Muscle of arm (tissue), 14 donors: ENCODE measurements around the gene ZNF680. TPM values are rescaled to one million over a fixed set of nuclear protein-coding genes. Genes with fewer than 3 reads are reported as not detected.
"Not testable (repeated sequence)": the region's sequence is repeated elsewhere in the genome, so short reads cannot be mapped to it uniquely, and the experiment has no call there.

Source experiments
- DNase-seq: peaks from one replicate; pipeline ENCODE4 v3.0.0-alpha.2; 2013
- long read RNA-seq, 11 donors: transcript quantifications; one replicate each; lab custom pipeline, GENCODE V29; 2026
- polyA plus RNA-seq, 12 donors: library from polyadenylated mRNA; unstranded; fragments of 120-200 nt; gene quantifications; one replicate each; pipeline ENCODE4 v1.2.1, GENCODE V29; 2013; ENCODE audit not compliant: insufficient read length in 12 of 12

ZNF680 gene
- polyA plus RNA-seq: 10 to 100 TPM in 9 of 12 donors, 1 to 10 TPM in 2, not detected in 1; 4.6 to 15.2 (median 10.5) TPM
- long read RNA-seq, donor 1, partial matches to known transcripts: 19 of 24 reads
- long read RNA-seq, donor 1, other reads (novel, unspliced or antisense): 0 of 24 reads
- long read RNA-seq, donor 2, partial matches to known transcripts: 0 of 11 reads
- long read RNA-seq, donor 2, other reads (novel, unspliced or antisense): 0 of 11 reads
- long read RNA-seq, donor 3, partial matches to known transcripts: 0 of 2 reads
- long read RNA-seq, donor 3, other reads (novel, unspliced or antisense): 0 of 2 reads
- long read RNA-seq, donor 4, partial matches to known transcripts: 0 of 1 reads
- long read RNA-seq, donor 4, other reads (novel, unspliced or antisense): 0 of 1 reads
- long read RNA-seq, donor 5, partial matches to known transcripts: 12 of 15 reads
- long read RNA-seq, donor 5, other reads (novel, unspliced or antisense): 0 of 15 reads
- long read RNA-seq, donor 6, partial matches to known transcripts: 0 of 2 reads
- long read RNA-seq, donor 6, other reads (novel, unspliced or antisense): 0 of 2 reads
- long read RNA-seq, donor 7, partial matches to known transcripts: 13 of 14 reads
- long read RNA-seq, donor 7, other reads (novel, unspliced or antisense): 0 of 14 reads
- long read RNA-seq, donor 8, partial matches to known transcripts: 9 of 16 reads
- long read RNA-seq, donor 8, other reads (novel, unspliced or antisense): 0 of 16 reads
- long read RNA-seq, donor 9, partial matches to known transcripts: 0 of 2 reads
- long read RNA-seq, donor 9, other reads (novel, unspliced or antisense): 0 of 2 reads
- long read RNA-seq, donor 10, partial matches to known transcripts: 0 of 6 reads
- long read RNA-seq, donor 10, other reads (novel, unspliced or antisense): 0 of 6 reads
- long read RNA-seq, donor 11, partial matches to known transcripts: 0 of 3 reads
- long read RNA-seq, donor 11, other reads (novel, unspliced or antisense): 0 of 3 reads

DNA sequence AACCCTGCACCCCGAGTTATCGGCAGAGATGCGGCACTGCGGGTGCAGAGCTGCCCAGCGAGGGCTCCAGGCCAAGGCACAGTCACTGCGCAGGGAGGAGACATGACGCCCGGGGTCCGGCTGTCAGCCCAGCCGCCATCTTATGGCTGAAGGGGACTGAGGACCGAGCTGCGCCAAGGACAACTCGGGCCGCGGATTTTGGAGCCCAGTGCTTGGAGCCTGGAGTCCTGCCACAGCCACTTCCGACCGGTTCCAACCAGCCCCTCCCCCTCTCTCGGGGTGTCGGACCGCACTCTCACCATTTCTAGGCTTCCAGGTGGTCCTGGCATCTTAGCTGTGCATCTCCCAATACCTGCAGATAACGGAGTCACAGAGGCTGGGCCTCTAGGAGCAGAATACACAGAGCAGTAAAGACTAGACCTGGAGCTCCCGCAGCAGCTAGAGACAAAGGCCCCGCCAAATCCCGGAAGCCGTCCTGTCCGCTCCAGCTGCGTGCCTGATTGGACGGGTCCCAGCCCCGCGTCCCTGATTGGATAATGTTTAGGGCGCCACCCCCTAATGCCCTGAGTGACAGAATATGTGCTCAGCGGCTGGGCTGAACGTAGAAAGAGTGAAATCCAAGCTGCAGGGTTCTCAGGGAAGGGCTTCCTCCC lies at the start of gene ZNF680:
TSS of gene ZNF680 (minus strand) at position 446 of the 653 bp plus-strand sequence. CDS start at position 329, 117 bp downstream.
- peak; percentile 96 for DNase-seq

DNA sequence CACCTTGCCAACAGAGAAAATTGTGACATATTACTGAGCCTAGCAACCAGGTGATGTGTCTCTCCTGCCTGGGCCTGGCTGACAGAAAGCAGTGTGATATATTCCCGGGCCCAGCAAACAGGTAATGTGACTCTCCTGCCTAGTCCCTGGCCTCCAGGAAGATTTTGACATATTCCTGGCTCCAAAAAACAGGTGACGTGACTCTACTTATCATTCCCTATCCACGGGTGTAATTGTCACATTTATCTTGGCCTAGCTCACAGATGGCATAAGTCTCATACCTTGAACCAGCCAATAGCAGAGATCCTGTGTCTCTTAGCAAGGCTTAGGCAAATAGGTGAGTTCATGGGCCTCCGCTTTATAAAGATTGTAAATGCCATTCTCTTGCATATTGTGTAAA lies 49.6 kb upstream of the ZNF680 start:
- DNase-seq: no peak

DNA sequence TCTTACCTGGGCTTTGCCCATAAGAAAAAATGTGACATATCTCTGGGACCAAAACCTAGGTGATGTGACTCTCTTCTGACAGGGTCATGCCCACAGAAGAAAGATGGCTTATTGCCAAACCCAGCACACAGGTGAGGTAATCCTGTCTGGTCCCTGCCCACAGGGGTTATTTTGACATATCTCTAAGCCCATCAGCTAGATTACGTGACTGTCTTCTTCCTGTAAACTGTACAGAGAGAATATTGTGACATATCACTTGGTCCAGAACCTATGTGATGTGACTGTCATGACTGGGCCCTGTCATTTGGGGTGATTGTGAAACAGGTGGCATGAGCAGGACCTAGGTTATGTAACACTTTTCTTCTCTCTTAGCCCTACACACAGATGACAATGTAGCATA lies 48.8 kb upstream of the ZNF680 start:
- no peak for DNase-seq

DNA sequence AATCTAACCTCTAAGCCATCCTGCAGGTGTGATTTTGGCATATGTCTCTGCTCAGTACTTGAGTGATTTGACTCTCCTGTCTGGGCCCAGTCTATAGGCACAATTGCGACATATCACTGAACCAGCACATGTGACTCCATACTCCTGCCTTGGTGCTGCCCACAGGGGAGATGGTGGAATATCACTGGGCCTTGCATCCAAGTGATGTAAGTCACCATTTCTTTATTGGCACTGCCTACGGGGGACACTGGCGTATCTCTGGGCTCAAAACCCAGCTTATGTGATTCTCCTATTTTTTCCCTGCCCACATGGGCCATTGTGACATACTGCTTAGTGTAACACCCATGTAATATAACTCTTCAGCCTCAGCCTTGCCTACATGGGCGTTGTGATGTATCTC lies 48.1 kb upstream of the ZNF680 start:
- DNase-seq: no peak

DNA sequence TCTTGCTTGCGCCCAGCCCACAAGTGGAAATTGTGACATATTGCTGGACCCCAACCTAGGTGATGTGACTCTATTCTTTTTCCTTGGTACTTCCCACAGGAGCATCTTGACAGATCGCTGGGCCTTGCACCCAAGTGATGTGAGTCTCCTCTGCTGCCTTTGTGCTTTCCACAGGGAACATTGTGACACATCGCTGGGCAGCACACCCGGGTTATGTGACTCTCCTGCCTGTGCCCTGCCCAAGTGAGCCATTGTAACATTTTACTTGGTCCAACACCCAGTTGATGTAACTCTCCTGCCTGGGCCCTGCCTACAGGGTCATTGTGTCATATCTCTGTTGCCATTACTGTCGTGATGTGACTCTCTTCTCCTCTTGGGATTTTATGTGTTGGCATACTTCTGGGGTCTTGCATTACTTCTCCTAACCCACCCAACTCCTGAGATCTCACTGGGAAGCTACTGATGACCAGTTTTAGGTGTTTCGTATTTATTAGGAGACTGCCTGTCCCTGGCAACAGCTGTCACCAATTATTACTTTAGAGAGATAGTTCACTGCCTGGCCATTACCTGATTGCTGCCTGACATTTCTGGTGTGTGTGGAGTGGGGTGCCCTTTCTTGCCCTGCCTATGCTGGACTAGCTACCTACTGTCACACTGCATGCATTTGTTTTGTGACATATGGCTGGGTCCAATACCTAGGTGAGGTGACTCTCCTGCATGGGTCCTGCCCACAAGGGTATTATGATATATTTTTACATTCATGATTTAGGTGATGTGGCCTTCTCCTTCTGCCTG lies 45.4 kb upstream of the ZNF680 start:
- no peak for DNase-seq

DNA sequence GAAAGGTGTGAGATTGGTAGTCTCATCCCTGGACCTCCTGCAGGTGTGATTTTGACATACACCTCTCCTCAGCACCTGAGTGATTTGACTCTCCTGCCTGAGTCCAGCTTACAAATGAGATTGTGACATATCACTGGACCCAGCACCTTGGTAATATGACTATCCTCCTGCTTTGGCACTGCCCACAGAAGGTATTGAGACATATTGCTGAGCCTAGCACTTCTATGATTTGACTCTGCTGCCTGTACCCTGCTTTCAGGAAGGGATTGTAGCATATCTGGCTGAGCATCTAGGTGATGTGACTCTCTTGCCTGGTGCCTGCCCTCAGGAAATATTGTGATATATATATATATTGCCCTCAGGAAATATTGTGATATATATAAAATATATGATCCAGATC lies 43.5 kb upstream of the ZNF680 start:
- no peak for DNase-seq

DNA sequence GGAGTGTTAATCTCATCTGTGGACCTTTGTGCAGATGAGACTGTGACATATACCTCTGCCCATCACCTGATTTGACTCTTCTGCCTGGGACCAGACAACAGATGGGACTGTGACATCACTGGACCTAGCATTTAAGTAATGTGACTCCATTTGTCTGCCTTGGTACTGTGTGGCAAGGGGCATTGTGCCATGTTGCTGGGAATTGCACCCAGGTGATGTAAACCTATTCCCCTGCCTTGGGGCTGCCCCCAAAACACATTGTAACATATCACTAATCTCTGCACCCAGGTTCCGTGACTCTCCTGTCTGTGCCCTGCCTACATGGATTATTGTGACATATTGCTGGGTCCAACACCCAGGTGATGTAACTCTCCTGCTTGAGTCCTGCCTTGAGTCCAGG lies 40.4 kb upstream of the ZNF680 start:
- DNase-seq: no peak

DNA sequence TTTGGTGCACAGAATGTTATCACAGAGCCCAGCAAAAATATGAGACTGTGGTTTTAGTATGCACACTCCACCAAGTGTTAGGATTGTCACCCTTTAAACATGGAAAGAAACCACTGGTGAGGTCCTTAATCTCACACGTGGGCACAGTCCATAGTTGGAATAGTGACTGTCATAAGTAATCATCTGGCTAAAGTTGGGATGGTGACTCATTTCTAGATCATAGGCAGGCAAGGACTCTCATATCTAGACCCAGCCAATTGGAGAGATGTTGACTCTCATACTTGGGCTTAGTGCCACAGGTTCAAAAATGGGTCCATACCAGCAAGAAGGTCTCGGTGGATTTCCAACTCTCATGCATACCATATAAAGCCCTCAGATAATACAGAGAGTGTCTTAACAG lies 39.6 kb upstream of the ZNF680 start:
- no peak for DNase-seq

DNA sequence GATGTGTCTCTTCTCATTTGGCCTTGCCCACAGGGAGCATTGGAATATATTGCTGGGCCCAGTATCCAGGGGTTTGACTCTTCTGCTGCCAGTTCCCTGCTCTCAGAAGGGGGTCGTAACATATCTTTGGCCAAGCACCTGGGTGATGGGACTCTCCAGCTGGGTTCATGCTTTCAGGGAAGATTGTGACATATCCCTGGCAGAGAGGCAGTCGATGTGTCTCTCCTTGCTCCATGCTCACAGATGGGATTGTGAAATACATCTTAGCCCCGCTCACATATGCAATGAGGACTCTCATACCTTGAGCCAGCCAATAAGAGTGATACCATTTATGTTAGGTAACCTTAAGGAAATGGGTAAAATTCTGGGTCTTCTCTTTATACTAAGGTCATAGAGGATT lies 39.2 kb upstream of the ZNF680 start:
- no peak for DNase-seq

DNA sequence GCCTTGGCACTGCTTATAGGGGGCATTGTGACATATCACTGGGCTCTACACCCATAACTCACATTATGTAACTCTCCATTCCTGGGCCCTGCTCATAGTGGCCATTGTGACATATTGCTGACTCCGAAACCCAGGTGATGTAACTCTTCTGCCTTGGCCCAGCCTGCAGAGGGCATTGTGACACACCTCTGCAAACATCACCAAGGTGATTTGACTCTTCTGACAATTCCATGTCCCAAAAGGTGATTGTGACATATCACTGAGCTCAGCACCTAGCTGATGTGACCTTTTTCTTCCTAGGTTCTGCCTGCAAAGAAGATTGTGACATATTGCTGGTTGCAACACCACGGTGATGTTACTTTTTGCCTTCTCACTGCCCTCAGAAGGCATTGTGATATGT lies 36.5 kb upstream of the ZNF680 start:
- no peak for DNase-seq

DNA sequence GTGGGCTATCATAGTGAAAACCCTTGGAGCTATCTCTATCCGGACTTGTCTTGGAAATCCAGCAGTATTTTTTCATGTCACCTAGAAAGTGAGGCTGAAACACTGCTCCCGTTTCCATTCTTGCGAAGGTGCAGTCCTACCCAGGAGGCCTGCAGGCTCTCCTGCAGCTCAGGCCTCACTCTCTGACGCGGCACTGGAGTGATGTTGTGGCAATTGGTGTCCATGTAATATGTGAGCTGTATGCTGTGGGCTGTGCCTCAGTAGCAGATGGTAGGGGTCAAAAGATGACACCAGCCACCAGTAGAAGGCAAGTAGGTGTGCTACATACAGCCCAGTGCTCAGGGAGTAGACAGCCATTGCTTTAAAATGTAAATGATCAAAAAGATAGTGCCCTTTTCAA lies 28.1 kb upstream of the ZNF680 start:
- DNase-seq: no peak

DNA sequence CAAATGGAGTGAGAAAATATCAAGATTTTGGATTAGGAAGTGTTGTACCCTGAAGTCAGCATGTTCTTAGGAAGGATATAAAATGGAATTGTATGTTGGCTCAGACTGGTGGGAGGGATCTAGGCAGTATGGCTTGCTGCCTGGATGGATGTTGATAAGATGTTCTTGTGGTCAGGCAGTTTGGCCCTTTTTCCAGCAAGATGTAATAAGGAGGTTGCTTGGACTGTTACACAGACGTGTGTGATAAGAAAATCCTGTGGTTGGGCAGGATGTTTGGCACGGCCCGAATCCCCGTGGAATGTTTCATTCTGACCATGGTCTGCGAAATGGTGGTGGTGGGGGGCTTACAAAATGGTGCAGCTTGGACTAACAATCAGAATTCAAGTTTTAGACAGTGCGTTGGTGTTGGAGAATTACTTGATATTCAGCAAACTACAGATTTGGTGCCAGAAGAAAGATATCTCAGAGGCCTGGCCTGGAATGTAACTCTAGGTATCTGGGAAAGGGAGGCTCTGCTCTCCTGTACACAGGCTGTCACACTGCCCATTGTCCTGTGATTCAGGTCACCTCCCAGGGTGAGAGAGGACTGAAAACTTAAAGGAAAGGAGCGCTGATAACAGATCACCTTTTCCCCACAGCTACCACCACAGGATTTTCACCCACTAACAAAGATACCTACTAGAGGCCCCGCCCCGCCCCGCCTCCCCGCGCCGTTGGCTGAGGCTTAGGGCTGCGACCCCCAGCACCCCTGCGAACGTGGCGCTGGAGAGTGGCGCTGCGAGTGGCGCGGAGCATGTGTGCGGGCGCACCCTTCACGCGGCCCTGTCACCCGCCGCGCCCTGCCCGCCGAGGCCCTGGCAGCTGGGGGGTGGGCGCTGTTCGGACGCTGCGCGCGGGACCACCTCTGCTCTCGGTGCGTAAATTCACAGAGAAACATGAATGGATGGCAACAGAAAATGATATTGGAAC lies 19.3 kb upstream of the ZNF680 start:
- DNase-seq: no peak

DNA sequence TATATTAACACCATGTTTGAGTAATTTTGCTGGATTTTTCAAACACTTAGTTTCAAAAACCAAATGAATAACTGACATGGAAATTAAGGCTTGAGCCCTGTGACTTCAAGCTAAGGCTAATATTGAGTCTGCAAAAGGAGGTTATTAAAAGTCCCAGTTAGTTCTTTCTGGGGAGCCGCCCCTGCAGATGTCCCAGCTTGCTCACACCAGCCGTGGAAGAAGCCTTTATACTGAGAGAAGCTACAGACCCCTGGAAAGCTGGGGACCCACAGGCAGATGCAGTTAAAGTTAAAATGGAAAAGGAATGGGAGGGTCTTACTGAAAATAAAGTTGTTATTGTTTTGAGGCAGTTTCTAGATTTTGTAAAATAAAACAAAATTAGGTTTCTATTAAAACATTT lies 18.5 kb upstream of the ZNF680 start:
- DNase-seq: no peak

DNA sequence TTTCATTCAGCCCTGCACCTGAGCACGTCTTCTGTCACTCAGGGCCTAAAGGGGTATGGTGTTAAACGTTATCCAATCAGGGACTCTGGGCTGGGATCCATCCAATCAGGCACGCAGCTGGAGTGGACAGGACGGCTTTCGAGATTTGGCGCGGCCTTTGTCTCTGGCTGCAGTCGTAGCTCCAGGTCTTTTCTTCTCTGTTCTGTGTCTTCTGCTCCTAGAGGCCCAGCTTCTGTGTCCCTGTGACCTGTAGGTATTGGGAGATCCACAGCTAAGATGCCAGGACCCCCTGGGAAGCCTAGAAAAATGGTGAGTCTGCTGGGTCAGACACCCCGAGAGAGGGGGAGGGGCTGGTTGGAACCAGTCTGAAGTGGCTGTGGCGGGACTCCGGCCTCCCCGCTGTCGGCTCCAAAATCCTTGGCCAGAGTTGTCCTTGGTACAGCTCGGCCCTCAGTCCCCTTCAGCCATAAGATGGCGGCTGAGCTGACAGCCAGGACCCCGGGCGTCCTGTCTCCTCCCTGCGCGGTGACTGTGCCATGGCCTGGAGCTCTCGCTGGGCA lies 11.7 kb upstream of the ZNF680 start:
- peak; percentile 71 for DNase-seq

DNA sequence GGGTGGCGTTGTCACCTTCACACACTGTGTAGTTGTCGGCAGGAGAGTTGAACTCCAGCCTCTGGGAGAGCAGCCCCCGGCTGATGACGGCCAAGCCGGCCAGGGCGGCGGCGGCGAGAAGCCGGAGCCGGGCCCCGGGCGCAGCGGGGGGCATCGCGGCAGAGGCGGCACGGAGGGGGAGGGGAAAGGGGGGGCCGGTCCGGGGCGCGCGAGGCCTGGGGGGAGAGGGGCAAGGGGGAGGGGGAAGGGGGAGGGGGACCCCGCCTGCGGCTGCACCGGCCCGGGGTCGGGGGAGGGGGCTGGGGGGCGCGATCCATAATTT lies 7.4 kb upstream of the ZNF680 start:
- not testable (repeated sequence) for DNase-seq

DNA sequence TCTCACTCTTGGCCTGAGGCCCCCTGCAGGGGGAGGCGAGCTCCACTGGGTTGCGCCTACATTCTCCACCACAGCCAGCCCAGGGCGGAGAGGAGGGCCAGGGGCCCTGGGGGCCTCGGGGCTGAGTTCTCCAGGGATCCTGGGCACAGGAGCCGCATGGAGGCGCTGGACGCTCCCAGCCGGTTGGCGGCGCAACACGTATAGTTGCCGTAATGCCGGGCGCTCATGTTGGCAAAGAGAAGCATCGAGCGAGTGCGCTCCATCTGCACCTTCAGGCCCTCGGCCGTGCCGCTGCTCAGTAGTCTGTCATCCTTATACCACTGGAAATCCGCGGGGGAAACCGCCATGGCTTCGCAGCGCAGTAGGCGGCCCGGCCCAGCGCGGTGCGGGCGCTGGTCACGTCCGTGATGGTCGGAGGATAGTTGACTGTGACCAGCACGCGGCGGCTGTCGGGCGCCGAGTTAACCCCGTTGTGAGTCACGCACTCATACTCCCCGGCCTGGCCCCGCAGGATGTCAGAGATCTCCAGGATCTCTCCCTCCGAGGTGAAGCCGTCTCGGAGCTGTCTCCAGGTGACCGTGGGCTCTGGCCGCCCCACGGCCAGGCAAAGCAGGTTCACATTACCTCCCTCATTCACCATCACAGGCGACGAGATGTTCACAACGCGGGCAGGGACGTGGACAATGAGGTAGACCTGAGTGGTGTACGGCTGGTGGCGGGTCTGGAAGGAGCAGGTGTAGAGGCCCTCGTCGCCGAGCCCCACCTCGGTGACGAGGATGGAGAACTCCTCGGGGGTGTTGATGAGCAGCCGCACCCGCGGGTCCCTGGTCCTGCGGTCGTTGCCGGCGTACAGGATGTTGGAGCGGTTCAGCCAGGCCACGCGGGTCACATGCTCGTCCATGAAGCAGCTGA lies 6.8 kb upstream of the ZNF680 start:
- DNase-seq: not testable (repeated sequence)

DNA sequence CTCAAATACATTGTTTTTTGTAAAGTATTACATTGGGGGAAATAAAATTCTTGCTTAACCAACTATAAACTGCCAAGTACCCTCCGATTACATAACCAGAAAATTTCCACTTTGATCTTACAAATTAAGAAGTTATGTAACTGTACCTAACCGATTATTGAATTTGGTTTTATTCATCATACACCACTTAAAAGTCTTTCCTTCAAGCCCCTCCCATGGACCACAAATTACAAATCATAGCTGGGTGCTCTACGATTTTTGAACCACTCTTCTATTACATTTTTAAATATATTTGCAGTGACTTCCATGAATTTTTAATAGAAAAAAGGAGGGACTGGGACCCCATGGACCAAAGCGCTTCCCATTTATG lies 630 bp downstream of the ZNF680 start:
- no peak for DNase-seq

DNA sequence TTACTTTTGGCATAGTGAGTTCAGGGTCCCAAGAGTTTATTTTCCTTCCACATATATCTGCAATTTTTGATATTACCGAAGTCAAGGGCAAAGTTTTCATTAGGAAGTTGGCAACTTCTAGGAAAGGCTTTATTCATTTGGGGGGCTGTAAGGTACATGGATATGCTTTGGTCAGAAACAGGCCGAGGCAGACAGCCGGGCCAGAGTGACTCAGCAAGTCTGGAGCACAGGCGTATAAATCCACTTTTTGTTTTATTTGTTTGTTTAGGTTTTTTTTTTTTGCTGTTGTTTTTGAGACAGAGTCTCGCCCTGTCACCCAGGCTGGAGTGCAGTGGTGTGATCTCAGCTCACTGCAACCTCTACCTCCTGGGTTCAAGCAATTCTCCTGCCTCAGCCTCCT lies 3.7 kb downstream of the ZNF680 start:
- no peak for DNase-seq

DNA sequence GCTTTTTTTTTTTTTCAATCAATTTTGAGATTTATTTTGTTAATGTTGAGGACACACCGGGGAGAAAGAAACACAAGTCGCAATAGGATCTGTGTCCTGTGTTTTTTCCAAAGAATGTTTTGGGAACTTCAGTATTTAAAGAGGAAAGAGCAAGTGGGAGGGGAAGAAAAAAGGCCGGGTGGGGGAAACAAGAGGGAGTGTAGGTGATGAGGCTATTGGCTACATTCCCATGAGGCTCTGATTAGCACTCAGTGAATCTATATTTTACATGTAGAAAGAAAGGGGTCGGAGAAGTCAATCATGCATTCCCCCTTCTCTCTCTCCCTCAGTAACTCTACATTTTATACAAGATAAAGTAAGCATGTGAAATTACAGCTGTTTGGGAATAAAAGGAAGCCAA lies 4.1 kb downstream of the ZNF680 start:
- DNase-seq: no peak
